ENCODE measurements around the gene EMCN.

The EMCN gene

DNA sequence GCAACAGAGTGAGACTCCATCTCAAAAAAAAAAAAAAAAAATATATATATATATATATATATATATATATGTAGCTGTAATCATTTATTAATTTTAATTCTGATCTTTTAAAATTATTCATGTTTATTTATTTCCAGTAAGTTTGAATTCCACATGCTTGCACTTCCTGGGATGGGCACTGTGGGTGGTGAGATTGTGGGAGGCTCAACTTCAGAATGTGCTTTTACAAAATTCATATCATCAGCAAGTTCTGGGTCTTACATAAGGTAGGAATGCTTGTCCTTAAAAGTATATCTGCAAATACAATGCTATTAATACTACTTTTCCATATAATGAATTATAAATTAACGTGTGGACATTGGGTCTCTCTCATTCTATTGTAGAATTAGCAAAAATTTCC is 156.5 kb downstream of the EMCN start:
- Histone ChIP-seq H3F3A (ENCODE audit: insufficient read depth) (no peaks in the 10 kb centered on the region), H3K9ac (ENCODE audit: low read length) (no peak overlapping the region), H3K4me3 (ENCODE audit: insufficient read depth, low read length, poor library complexity, severe bottlenecking) (no peak overlapping the region), H3K9me2 (replicated peaks; ENCODE audit: insufficient read depth, low read length) (no peaks in the 10 kb centered on the region), H3K36me3 (ENCODE audit: low read length) (no peaks in the 10 kb centered on the region), H3K4me2 (ENCODE audit: low read depth, low read length, poor library complexity, severe bottlenecking) (no peak overlapping the region), H3K79me2 (ENCODE audit: insufficient read depth, low read length) (no peaks in the 10 kb centered on the region), H3K9me3 (ENCODE audit: insufficient read depth, low read length) (no peaks in the 10 kb centered on the region), H3K27ac (ENCODE audit: low read depth, low read length) (no peak overlapping the region), H3K27me3 (ENCODE audit: low read length) (no peaks in the 10 kb centered on the region), H2AFZ (ENCODE audit: low read depth, low read length, severe bottlenecking) (no peak overlapping the region), H4K20me1 (ENCODE audit: low read depth, low read length) (no peaks in the 10 kb centered on the region)
- TF ChIP-seq, protein P1, sequence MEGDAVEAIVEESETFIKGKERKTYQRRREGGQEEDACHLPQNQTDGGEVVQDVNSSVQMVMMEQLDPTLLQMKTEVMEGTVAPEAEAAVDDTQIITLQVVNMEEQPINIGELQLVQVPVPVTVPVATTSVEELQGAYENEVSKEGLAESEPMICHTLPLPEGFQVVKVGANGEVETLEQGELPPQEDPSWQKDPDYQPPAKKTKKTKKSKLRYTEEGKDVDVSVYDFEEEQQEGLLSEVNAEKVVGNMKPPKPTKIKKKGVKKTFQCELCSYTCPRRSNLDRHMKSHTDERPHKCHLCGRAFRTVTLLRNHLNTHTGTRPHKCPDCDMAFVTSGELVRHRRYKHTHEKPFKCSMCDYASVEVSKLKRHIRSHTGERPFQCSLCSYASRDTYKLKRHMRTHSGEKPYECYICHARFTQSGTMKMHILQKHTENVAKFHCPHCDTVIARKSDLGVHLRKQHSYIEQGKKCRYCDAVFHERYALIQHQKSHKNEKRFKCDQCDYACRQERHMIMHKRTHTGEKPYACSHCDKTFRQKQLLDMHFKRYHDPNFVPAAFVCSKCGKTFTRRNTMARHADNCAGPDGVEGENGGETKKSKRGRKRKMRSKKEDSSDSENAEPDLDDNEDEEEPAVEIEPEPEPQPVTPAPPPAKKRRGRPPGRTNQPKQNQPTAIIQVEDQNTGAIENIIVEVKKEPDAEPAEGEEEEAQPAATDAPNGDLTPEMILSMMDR (IDR thresholded peaks at IDR 0.05; ENCODE audit: insufficient read depth, low read length, poor library complexity, severe bottlenecking), result no peak
- TF ChIP-seq EZH2phosphoT487 (conservative IDR thresholded peaks at IDR 0.05; ENCODE audit: low read length), result no peak

DNA sequence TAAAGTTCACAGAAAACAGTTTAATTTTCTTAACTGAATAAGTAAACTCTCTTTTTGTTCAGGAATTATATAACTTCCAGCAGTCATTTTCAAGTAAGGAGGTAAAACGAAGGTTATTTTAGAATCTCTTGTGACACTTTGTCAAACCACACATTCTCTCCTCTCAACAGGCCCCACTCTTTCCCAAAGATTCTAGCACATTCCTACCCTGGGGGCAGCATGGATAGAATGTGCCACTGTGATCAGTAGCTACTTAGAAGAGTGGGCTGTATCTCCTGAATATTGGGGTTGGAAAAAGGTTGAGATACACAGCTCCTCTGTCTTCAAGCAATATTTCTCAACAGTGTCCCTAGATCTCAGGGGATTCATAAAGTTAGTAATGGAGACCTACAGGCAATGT is 157.6 kb downstream of the EMCN start:
- H3F3A ChIP-seq (ENCODE audit: insufficient read depth), result no peaks in the 10 kb centered on the region
- H3K9ac ChIP-seq (ENCODE audit: low read length), result no peak overlapping the region
- H3K9me2 ChIP-seq (replicated peaks; ENCODE audit: insufficient read depth, low read length), result no peaks in the 10 kb centered on the region
- H3K36me3 ChIP-seq (ENCODE audit: low read length), result no peaks in the 10 kb centered on the region
- H3K27ac ChIP-seq (ENCODE audit: low read depth, low read length), result no peak overlapping the region
- no peak overlapping the region for H2AFZ ChIP-seq (ENCODE audit: low read depth, low read length, severe bottlenecking)
- no peaks in the 10 kb centered on the region for H3K27me3 ChIP-seq (ENCODE audit: low read length)
- no peaks in the 10 kb centered on the region for H4K20me1 ChIP-seq (ENCODE audit: low read depth, low read length)
- no peaks in the 10 kb centered on the region for H3K9me3 ChIP-seq (ENCODE audit: insufficient read depth, low read length)
- no peak overlapping the region for H3K4me2 ChIP-seq (ENCODE audit: low read depth, low read length, poor library complexity, severe bottlenecking)
- H3K4me3 ChIP-seq (ENCODE audit: insufficient read depth, low read length, poor library complexity, severe bottlenecking), result no peak overlapping the region
- H3K79me2 ChIP-seq (ENCODE audit: insufficient read depth, low read length), result no peaks in the 10 kb centered on the region
- TF ChIP-seq EZH2phosphoT487 (conservative IDR thresholded peaks at IDR 0.05; ENCODE audit: low read length), result no peak
- TF ChIP-seq, protein P1 (IDR thresholded peaks at IDR 0.05; ENCODE audit: insufficient read depth, low read length, poor library complexity, severe bottlenecking), result no peak

DNA sequence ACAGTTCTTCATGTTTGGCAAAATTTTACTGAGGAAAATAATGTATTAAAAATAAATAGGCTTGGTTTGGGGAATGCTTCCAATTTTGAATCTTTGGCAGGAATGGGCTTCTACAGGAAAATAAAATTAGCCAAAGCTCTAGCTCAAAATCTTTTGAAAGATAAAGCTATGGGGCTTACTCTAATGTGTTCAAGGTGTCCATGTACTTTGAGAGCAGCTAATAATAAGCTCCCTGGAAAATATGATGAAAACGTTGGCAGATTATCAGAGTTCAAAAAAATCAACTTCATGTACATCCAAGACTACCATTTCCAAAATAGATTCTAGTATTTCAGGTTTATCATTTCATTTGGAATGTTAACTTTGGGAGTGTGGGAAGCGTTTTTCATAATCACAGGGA is 158.4 kb downstream of the EMCN start:
- no peaks in the 10 kb centered on the region for H3K79me2 ChIP-seq (ENCODE audit: insufficient read depth, low read length)
- no peaks in the 10 kb centered on the region for H3K9me2 ChIP-seq (replicated peaks; ENCODE audit: insufficient read depth, low read length)
- no peaks in the 10 kb centered on the region for H4K20me1 ChIP-seq (ENCODE audit: low read depth, low read length)
- H3K4me3 ChIP-seq (ENCODE audit: insufficient read depth, low read length, poor library complexity, severe bottlenecking), result no peak overlapping the region
- no peak for TF ChIP-seq EZH2phosphoT487 (conservative IDR thresholded peaks at IDR 0.05; ENCODE audit: low read length)
- TF ChIP-seq, protein P1 (IDR thresholded peaks at IDR 0.05; ENCODE audit: insufficient read depth, low read length, poor library complexity, severe bottlenecking), result no peak
- H3K9me3 ChIP-seq (ENCODE audit: insufficient read depth, low read length), result no peaks in the 10 kb centered on the region
- H3K36me3 ChIP-seq (ENCODE audit: low read length), result no peaks in the 10 kb centered on the region
- no peak overlapping the region for H3K27ac ChIP-seq (ENCODE audit: low read depth, low read length)
- no peak overlapping the region for H3K9ac ChIP-seq (ENCODE audit: low read length)
- H3K4me2 ChIP-seq (ENCODE audit: low read depth, low read length, poor library complexity, severe bottlenecking), result no peak overlapping the region
- H2AFZ ChIP-seq (ENCODE audit: low read depth, low read length, severe bottlenecking), result no peak overlapping the region
- no peaks in the 10 kb centered on the region for H3F3A ChIP-seq (ENCODE audit: insufficient read depth)
- no peaks in the 10 kb centered on the region for H3K27me3 ChIP-seq (ENCODE audit: low read length)

Measured in SU-DHL-6 (cell line).